NB4 (cell line): Measurements from ENCODE around the gene STT3A.

ENCODE experiments used
- DNase-seq: peaks from one replicate; pipeline ENCODE4 v3.0.0; 2010; ENCODE audit warnings: low read depth
- H3K4me3 ChIP-seq: one replicate; pipeline ENCODE4 v1.5.1; 2011; ENCODE audit warnings: mild to moderate bottlenecking, low read depth, low read length, moderate library complexity
- MYC ChIP-seq: IDR thresholded peaks from 2 replicates; pipeline ENCODE4 v1.6.1; 2011; ENCODE audit warnings: low read depth, low read length
- POLR2A ChIP-seq: IDR thresholded peaks from 2 replicates; pipeline ENCODE4 v1.6.1; 2011; ENCODE audit warnings: mild to moderate bottlenecking; ENCODE audit not compliant: insufficient read length; ENCODE audit errors: extremely low read depth
- TF ChIP-seq, protein P1 (sequence below): IDR thresholded peaks from one replicate; pipeline ENCODE4 v1.5.1; 2012; ENCODE audit warnings: low read depth, low read length
- TF ChIP-seq, protein P2 (sequence below): IDR thresholded peaks from 2 replicates; pipeline ENCODE4 v1.6.1; 2011; ENCODE audit warnings: low read depth, low read length

Gene STT3A

DNA sequence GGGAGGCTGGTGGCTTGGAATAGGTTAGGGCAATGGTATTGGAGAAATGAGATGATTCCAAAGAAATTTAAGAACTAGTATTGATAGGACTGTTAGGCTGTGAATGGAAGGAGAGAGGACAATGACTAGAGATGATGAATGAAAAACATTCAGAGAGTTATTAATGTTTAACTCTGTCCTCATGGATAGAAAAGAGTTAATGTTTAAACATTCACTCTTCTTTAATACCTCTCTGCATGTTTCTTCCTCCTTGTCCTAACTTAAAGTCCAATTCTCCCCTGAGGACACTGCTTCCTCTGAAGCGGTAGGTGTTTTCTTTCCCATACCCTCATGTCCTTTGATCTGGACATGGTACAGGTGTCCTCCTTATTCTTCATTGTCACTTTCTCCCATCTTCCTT lies 45.7 kb downstream of the STT3A start:
- DNase-seq, result no peak
- H3K4me3 ChIP-seq, result no peak overlapping the region
- TF ChIP-seq MYC (no peak), POLR2A (no peak)
- TF ChIP-seq, protein P1, sequence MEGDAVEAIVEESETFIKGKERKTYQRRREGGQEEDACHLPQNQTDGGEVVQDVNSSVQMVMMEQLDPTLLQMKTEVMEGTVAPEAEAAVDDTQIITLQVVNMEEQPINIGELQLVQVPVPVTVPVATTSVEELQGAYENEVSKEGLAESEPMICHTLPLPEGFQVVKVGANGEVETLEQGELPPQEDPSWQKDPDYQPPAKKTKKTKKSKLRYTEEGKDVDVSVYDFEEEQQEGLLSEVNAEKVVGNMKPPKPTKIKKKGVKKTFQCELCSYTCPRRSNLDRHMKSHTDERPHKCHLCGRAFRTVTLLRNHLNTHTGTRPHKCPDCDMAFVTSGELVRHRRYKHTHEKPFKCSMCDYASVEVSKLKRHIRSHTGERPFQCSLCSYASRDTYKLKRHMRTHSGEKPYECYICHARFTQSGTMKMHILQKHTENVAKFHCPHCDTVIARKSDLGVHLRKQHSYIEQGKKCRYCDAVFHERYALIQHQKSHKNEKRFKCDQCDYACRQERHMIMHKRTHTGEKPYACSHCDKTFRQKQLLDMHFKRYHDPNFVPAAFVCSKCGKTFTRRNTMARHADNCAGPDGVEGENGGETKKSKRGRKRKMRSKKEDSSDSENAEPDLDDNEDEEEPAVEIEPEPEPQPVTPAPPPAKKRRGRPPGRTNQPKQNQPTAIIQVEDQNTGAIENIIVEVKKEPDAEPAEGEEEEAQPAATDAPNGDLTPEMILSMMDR, result no peak
- TF ChIP-seq, protein P2, sequence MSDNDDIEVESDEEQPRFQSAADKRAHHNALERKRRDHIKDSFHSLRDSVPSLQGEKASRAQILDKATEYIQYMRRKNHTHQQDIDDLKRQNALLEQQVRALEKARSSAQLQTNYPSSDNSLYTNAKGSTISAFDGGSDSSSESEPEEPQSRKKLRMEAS, result no peak

DNA sequence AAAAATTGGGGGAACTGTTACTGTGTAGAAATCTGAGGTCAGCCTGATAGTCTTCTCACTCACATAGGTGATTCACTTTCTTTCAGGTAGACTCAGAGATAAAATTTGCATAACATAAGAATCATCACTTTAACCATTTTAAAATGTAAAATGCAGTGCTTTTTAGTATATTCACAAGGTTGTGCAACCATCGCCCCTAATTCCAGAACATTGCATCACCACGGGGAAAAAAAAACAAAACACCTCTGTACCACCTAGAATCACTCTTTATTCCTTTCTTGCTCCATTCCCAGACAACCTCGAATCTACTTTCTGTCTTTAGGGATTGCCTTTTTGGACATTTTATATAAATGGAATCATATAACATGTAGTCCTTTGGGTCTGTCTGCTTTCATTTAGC lies 53.2 kb downstream of the STT3A start:
- no peak overlapping the region for H3K4me3 ChIP-seq
- DNase-seq, result no peak
- no peak for TF ChIP-seq POLR2A
- TF ChIP-seq, protein P1, result no peak
- TF ChIP-seq, protein P2, result no peak
- no peak for TF ChIP-seq MYC

DNA sequence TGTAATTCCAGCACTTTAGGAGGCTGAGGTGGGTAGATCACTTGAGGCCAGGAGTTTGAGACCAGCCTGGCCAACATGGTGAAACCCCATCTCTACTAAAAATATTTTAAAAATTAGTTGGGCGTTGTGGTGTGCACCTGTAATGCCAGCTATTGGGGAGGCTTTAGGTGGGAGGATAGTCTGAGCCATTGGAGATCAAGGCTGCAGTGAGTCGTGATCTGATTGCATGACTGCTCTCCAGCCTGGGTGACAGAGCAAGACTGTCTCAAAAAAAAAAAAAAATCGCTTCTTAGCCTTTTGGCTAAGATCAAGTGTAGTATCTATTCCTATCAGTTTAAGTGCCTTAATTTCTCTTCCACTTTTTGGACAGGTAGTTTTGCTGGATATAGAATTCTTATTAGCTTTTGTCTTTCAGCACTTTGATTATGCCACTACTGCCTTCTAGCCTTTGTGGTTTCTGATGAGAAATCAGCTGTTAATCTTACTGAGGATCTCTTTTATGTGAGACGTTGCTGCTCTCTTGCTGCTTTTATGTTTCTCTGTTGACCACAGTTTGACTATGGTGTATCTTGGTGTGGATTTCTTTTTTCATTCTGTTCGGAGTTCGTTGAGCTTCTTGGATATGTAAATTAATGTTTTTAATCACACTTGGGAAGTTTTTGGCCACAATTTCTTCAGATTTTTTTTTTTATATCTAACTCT lies 57.0 kb downstream of the STT3A start:
- DNase-seq, result no peak
- no peak for TF ChIP-seq POLR2A
- H3K4me3 ChIP-seq, result no peak overlapping the region

DNA sequence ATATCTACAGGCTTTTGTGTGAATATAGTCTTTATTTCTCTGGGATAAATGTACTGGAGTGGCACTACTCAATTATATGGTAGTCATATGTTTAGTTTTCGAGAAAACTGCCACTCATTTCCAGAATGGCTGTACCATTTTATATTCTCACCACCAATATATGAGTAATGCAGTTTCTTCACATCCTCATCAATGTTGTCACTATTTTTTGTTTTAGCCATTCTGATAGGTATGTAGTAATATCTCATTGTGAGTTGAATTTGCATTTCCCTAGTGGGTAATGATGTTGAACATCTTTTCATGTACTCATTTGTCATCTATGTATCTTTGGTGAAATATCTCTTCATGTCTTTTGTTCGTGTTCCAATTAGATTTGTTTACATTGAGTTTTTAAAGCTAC lies 70.0 kb downstream of the STT3A start:
- H3K4me3 ChIP-seq, result no peak overlapping the region
- no peak for TF ChIP-seq POLR2A
- TF ChIP-seq MYC, result no peak
- TF ChIP-seq, protein P2, result no peak
- TF ChIP-seq, protein P1, result no peak
- no peak for DNase-seq

DNA sequence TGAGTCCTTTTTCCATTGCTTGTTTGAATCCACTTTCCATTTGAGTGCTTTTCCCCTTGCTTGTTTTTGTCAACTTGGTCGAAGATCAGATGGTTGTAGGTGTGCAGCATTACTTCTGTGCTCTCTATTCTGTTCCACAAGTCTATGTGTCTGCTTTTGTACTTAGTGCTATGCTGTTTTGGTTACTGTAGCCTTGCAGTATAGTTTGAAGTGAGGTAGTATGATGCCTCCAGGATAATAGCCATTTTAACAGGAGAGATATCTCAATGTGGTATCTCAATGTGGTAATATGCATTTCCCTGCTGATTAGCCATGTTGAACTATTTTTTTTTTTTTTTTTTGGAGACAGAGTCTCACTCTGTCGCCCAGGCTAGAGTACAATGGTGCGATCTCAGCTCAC lies 71.3 kb downstream of the STT3A start:
- no peak overlapping the region for H3K4me3 ChIP-seq
- no peak for DNase-seq
- TF ChIP-seq, protein P2, result no peak
- TF ChIP-seq, protein P1, result no peak
- TF ChIP-seq POLR2A (no peak), MYC (no peak)

DNA sequence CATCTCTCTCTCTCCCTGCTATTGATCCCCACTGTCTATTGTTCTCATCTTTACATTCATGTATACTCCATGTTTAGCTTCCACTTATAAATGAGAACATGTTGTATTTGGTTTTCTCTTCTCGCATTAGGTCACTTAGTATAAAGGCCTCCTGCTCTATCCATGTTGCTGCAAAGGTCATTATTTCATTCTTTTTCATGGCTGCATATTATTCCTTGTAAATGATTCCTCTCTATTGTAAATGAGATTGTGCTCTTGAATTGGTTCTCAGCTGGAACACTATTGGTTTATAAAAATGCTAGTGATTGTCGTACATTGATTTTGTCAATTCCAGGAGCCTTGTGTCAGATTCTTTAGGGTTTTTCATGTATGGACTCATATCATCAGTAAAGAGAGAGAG lies 74.5 kb downstream of the STT3A start:
- H3K4me3 ChIP-seq, result no peak overlapping the region
- no peak for DNase-seq
- TF ChIP-seq MYC (no peak), POLR2A (no peak)
- TF ChIP-seq, protein P2, result no peak
- TF ChIP-seq, protein P1, result no peak
